Measurements from ENCODE around the gene ARGFX.
"Not testable (repeated sequence)": the region's sequence is repeated elsewhere in the genome, so short reads cannot be mapped to it uniquely, and the experiment has no call there.

ARGFX gene

GRCh38 chr3:121595765-121596406 is 28.1 kb downstream of the ARGFX start:
- Histone ChIP-seq H3K27ac (no peak overlapping the region), H3K4me3 (no peak overlapping the region)

DNA sequence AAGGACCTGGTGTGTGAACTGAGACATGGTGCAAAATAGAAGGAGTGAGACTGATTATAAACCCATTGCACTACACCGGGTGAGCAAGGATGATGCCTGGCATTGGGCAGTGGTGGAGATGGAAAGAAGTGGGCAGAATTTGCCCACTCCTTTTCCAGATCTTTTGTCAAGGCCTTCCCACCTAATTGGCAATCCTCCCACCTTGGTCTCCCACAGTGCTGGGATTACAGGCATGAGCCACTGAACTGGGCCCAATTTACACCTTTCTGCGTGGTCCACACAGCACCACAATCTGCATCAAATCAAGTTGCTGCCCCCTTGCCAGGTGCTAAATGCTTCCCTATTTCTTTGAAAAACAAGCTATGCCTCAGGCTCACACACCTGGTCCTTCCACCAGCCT is 30.8 kb downstream of the ARGFX start:
- H3K4me3 ChIP-seq, result no peak overlapping the region
- H3K27ac ChIP-seq, result no peak overlapping the region

DNA sequence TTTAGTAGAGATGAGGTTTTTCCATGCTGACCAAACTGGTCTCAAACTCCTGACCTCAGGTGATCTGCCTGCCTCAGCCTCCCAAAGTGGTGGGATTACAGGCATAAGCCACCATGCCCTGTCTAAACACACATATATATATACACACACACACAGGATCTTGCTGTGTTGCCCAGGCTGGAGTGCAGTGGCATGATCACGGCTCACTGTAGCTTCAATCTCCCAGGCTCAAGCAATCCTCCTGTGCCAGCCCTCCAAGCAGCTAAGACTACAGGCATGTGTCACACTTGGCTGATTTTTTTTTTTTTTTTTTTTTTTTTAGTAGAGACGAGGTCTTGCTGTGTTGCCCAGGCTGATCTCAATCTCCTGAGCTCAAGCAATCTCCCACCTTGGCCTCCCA is 32.2 kb downstream of the ARGFX start:
- not testable (repeated sequence) for H3K27ac ChIP-seq, H3K4me3 ChIP-seq

GRCh38 chr3:121601212-121601812 is 33.6 kb downstream of the ARGFX start:
- no peak overlapping the region for H3K27ac ChIP-seq
- no peak overlapping the region for H3K4me3 ChIP-seq

GRCh38 chr3:121604759-121605158 is 37.0 kb downstream of the ARGFX start:
- no peak overlapping the region for H3K4me3 ChIP-seq
- H3K27ac ChIP-seq, result no peak overlapping the region

- H3K4me3 ChIP-seq, result no peak overlapping the region
Measured at GRCh38 chr3:121606106-121606505, 38.4 kb downstream of the ARGFX start.

More at GRCh38 chr3:121606106-121606505, 38.4 kb downstream of the ARGFX start:
- H3K27ac ChIP-seq, result no peak overlapping the region

Measured in skin epidermis (tissue), 12 donors.